Immature natural killer cell (primary cell): ENCODE data around the gene WDR37. TPM values are rescaled to one million over a fixed set of nuclear protein-coding genes. Genes with fewer than 3 reads are reported as not detected.

Experiments used
- DNase-seq, 3 donors: peaks; one replicate each; pipeline ENCODE4 v3.0.0; 2022; ENCODE audit warnings: mixed read lengths in 1 of 3
- H3K27ac Mint-ChIP-seq, 6 donors: one replicate each; pipeline ENCODE4 v1.8.0; 2020; ENCODE audit warnings: mixed read lengths in 6 of 6, mild to moderate bottlenecking in 5 of 6, inconsistent platforms in 4 of 6, moderate library complexity in 3 of 6
- H3K27me3 Mint-ChIP-seq, 3 donors: one replicate each; pipeline ENCODE4 v1.8.0; 2020 to 2021; ENCODE audit warnings: low read depth in 3 of 3, mild to moderate bottlenecking in 3 of 3, mixed read lengths in 3 of 3, moderate library complexity in 3 of 3, inconsistent platforms in 1 of 3
- H3K36me3 Mint-ChIP-seq, 3 donors: one replicate each; pipeline ENCODE4 v1.8.0; 2020; ENCODE audit warnings: mixed read lengths in 3 of 3, inconsistent platforms in 2 of 3, mild to moderate bottlenecking in 2 of 3
- H3K4me1 Mint-ChIP-seq, 2 donors: one replicate each; pipeline ENCODE4 v1.8.0; 2020; ENCODE audit warnings: inconsistent platforms in 2 of 2, mild to moderate bottlenecking in 2 of 2, mixed read lengths in 2 of 2, moderate library complexity in 1 of 2
- H3K4me3 Mint-ChIP-seq, 5 donors: one replicate each; pipeline ENCODE4 v1.8.0; 2020; ENCODE audit warnings: mild to moderate bottlenecking in 5 of 5, mixed read lengths in 5 of 5, inconsistent platforms in 3 of 5, moderate library complexity in 3 of 5
- H3K9me3 Mint-ChIP-seq, 6 donors: one replicate each; pipeline ENCODE4 v1.8.0; 2020; ENCODE audit warnings: mild to moderate bottlenecking in 6 of 6, mixed read lengths in 6 of 6, inconsistent platforms in 4 of 6, moderate library complexity in 3 of 6
- polyA plus RNA-seq, 3 donors: library from polyadenylated mRNA; unstranded; fragments of 300-500 nt; fragmentation: Illumina TruSeq; gene quantifications; one replicate each; pipeline ENCODE4 v1.2.3, GENCODE V29; 2021

WDR37 gene
- polyA plus RNA-seq, 3 donors from 2014 or later, result 16.7 to 32.2 (median 26.5) TPM

GRCh38 chr10:1090696-1091095 lies 34.5 kb downstream of the WDR37 start:
- Mint-ChIP-seq H3K27ac (peak overlapping the region in 3 of 6 donors; percentile 30 to 34 (median 33)), H3K9me3 (no peaks in the 10 kb centered on the region), H3K4me1 (peaks cover 17 to 37% of the 10 kb centered on the region in 2 donors), H3K36me3 (peaks cover 13 to 41% (median 30%) of the 10 kb centered on the region in 3 donors), H3K4me3 (no peak overlapping the region), H3K27me3 (no peaks in the 10 kb centered on the region)
- DNase-seq, result no peak

GRCh38 chr10:1093696-1094095 lies 37.5 kb downstream of the WDR37 start:
- peak overlapping the region in 3 of 6 donors; percentile 23 to 41 (median 33) for H3K27ac Mint-ChIP-seq
- H3K27me3 Mint-ChIP-seq, result no peaks in the 10 kb centered on the region
- no peak overlapping the region for H3K4me3 Mint-ChIP-seq
- H3K4me1 Mint-ChIP-seq, result peaks cover 5 to 9% of the 10 kb centered on the region in 2 donors
- no peak for DNase-seq
- peaks cover 7 to 20% (median 12%) of the 10 kb centered on the region in 3 donors for H3K36me3 Mint-ChIP-seq
- H3K9me3 Mint-ChIP-seq, result no peaks in the 10 kb centered on the region

GRCh38 chr10:1094112-1095057 lies 38.2 kb downstream of the WDR37 start:
- Mint-ChIP-seq H3K4me1 (peaks cover 7 to 16% of the 10 kb centered on the region in 2 donors), H3K27ac (peak overlapping the region in 1 of 6 donors; percentile 23), H3K9me3 (no peaks in the 10 kb centered on the region), H3K27me3 (no peaks in the 10 kb centered on the region), H3K4me3 (no peak overlapping the region), H3K36me3 (peaks cover 7 to 23% (median 16%) of the 10 kb centered on the region in 3 donors)
- DNase-seq, result no peak

GRCh38 chr10:1095498-1095897 lies 39.3 kb downstream of the WDR37 start:
- peaks cover 16 to 27% of the 10 kb centered on the region in 2 donors for H3K4me1 Mint-ChIP-seq
- H3K27ac Mint-ChIP-seq, result no peak overlapping the region
- H3K9me3 Mint-ChIP-seq, result no peaks in the 10 kb centered on the region
- no peak overlapping the region for H3K4me3 Mint-ChIP-seq
- DNase-seq, result no peak
- H3K36me3 Mint-ChIP-seq, result peaks cover 7 to 18% (median 17%) of the 10 kb centered on the region in 3 donors
- no peaks in the 10 kb centered on the region for H3K27me3 Mint-ChIP-seq

- Mint-ChIP-seq H3K27me3 (no peaks in the 10 kb centered on the region), H3K27ac (no peak overlapping the region), H3K4me3 (no peak overlapping the region), H3K36me3 (peaks cover 7 to 17% (median 15%) of the 10 kb centered on the region in 3 donors), H3K9me3 (no peaks in the 10 kb centered on the region), H3K4me1 (peaks cover 20 to 33% of the 10 kb centered on the region in 2 donors)
- DNase-seq, result no peak
These were observed 40.2 kb downstream of the WDR37 start for GRCh38 chr10:1096287-1096889.

GRCh38 chr10:1097436-1097835 lies 41.3 kb downstream of the WDR37 start:
- Mint-ChIP-seq H3K36me3 (peaks cover 12 to 25% (median 20%) of the 10 kb centered on the region in 3 donors), H3K9me3 (no peaks in the 10 kb centered on the region), H3K4me1 (peaks cover 25 to 34% of the 10 kb centered on the region in 2 donors), H3K27me3 (no peaks in the 10 kb centered on the region), H3K27ac (peak overlapping the region in 3 of 6 donors; percentile 22 to 60 (median 29)), H3K4me3 (no peak overlapping the region)
- no peak for DNase-seq

GRCh38 chr10:1100143-1100542 lies 44.0 kb downstream of the WDR37 start:
- no peaks in the 10 kb centered on the region for H3K9me3 Mint-ChIP-seq
- H3K4me1 Mint-ChIP-seq, result peaks cover 32 to 36% of the 10 kb centered on the region in 2 donors
- DNase-seq, result no peak
- H3K36me3 Mint-ChIP-seq, result peaks cover 8 to 37% (median 25%) of the 10 kb centered on the region in 3 donors
- no peaks in the 10 kb centered on the region for H3K27me3 Mint-ChIP-seq
- peak overlapping the region in 4 of 6 donors; percentile 18 to 42 (median 22) for H3K27ac Mint-ChIP-seq
- H3K4me3 Mint-ChIP-seq, result no peak overlapping the region

- Mint-ChIP-seq H3K36me3 (peaks cover 8 to 41% (median 28%) of the 10 kb centered on the region in 3 donors), H3K4me3 (no peak overlapping the region), H3K4me1 (peaks cover 32 to 36% of the 10 kb centered on the region in 2 donors), H3K27me3 (no peaks in the 10 kb centered on the region), H3K27ac (peak overlapping the region in 4 of 6 donors; percentile 31 to 53 (median 41)), H3K9me3 (no peaks in the 10 kb centered on the region)
- DNase-seq, result no peak
These were observed 44.6 kb downstream of the WDR37 start for GRCh38 chr10:1100691-1101368.

- DNase-seq, result no peak
- Mint-ChIP-seq H3K4me3 (no peak overlapping the region), H3K27me3 (no peaks in the 10 kb centered on the region), H3K9me3 (no peaks in the 10 kb centered on the region), H3K4me1 (peaks cover 32 to 36% of the 10 kb centered on the region in 2 donors), H3K27ac (peak overlapping the region in 1 of 6 donors; percentile 71), H3K36me3 (peaks cover 12 to 46% (median 32%) of the 10 kb centered on the region in 3 donors)
These were observed 45.8 kb downstream of the WDR37 start for GRCh38 chr10:1101946-1102345.

- peaks cover 14 to 47% (median 33%) of the 10 kb centered on the region in 3 donors for H3K36me3 Mint-ChIP-seq
- no peak for DNase-seq
- peaks cover 33 to 37% of the 10 kb centered on the region in 2 donors for H3K4me1 Mint-ChIP-seq
- no peaks in the 10 kb centered on the region for H3K27me3 Mint-ChIP-seq
- H3K27ac Mint-ChIP-seq, result peak overlapping the region in 4 of 6 donors; percentile 13 to 66 (median 36)
- H3K9me3 Mint-ChIP-seq, result no peaks in the 10 kb centered on the region
- H3K4me3 Mint-ChIP-seq, result no peak overlapping the region
These were observed 46.2 kb downstream of the WDR37 start for GRCh38 chr10:1102416-1102815.

- peak overlapping the region in 4 of 6 donors; percentile 13 to 66 (median 36) for H3K27ac Mint-ChIP-seq
- H3K36me3 Mint-ChIP-seq, result peaks cover 18 to 51% (median 37%) of the 10 kb centered on the region in 3 donors
- DNase-seq, result no peak
- no peaks in the 10 kb centered on the region for H3K27me3 Mint-ChIP-seq
- H3K4me1 Mint-ChIP-seq, result peaks cover 32 to 42% of the 10 kb centered on the region in 2 donors
- no peaks in the 10 kb centered on the region for H3K9me3 Mint-ChIP-seq
- no peak overlapping the region for H3K4me3 Mint-ChIP-seq
These were observed 46.6 kb downstream of the WDR37 start for GRCh38 chr10:1102831-1103230.

GRCh38 chr10:1103551-1103950 lies 47.4 kb downstream of the WDR37 start:
- no peak for DNase-seq
- Mint-ChIP-seq H3K27me3 (no peaks in the 10 kb centered on the region), H3K4me1 (peaks cover 35 to 49% of the 10 kb centered on the region in 2 donors), H3K36me3 (peaks cover 19 to 58% (median 40%) of the 10 kb centered on the region in 3 donors), H3K27ac (peak overlapping the region in 2 of 6 donors; percentile 9 to 49), H3K4me3 (no peak overlapping the region), H3K9me3 (no peaks in the 10 kb centered on the region)

GRCh38 chr10:1104971-1105370 lies 48.8 kb downstream of the WDR37 start:
- Mint-ChIP-seq H3K27me3 (no peaks in the 10 kb centered on the region), H3K27ac (peak overlapping the region in 2 of 6 donors; percentile 19 to 35), H3K9me3 (no peaks in the 10 kb centered on the region), H3K36me3 (peaks cover 21 to 60% (median 29%) of the 10 kb centered on the region in 3 donors), H3K4me1 (peaks cover 34 to 43% of the 10 kb centered on the region in 2 donors), H3K4me3 (no peak overlapping the region)
- DNase-seq, result no peak
